GM12874 (cell line): ENCODE results near the gene ZNF212.

ENCODE experiments used
- TF ChIP-seq, protein P1 (sequence below): IDR thresholded peaks from 2 replicates; pipeline ENCODE4 v1.5.1; 2011; ENCODE audit warnings: low read depth, mild to moderate bottlenecking, control low read depth, low read length, moderate library complexity; ENCODE audit not compliant: insufficient read depth

Gene ZNF212

DNA sequence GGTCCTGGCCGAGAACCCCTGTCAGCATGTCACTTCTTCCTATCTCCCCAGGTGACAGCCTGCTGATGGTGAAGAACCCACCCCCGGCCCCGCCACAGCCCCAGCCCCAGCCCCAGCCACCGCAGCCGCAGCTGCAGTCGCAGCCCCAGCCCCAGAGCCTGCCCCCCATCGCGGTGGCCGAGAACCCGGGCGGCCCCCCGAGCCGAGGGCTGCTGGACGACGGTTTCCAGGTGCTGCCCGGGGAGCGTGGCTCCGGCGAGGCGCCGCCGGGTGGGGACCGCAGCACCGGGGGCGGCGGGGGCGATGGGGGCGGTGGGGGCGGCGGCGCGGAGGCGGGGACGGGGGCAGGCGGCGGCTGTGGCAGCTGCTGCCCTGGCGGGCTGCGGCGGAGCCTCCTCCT, 15.7 kb upstream of the ZNF212 start:
- TF ChIP-seq, protein P1, sequence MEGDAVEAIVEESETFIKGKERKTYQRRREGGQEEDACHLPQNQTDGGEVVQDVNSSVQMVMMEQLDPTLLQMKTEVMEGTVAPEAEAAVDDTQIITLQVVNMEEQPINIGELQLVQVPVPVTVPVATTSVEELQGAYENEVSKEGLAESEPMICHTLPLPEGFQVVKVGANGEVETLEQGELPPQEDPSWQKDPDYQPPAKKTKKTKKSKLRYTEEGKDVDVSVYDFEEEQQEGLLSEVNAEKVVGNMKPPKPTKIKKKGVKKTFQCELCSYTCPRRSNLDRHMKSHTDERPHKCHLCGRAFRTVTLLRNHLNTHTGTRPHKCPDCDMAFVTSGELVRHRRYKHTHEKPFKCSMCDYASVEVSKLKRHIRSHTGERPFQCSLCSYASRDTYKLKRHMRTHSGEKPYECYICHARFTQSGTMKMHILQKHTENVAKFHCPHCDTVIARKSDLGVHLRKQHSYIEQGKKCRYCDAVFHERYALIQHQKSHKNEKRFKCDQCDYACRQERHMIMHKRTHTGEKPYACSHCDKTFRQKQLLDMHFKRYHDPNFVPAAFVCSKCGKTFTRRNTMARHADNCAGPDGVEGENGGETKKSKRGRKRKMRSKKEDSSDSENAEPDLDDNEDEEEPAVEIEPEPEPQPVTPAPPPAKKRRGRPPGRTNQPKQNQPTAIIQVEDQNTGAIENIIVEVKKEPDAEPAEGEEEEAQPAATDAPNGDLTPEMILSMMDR: no peak

DNA sequence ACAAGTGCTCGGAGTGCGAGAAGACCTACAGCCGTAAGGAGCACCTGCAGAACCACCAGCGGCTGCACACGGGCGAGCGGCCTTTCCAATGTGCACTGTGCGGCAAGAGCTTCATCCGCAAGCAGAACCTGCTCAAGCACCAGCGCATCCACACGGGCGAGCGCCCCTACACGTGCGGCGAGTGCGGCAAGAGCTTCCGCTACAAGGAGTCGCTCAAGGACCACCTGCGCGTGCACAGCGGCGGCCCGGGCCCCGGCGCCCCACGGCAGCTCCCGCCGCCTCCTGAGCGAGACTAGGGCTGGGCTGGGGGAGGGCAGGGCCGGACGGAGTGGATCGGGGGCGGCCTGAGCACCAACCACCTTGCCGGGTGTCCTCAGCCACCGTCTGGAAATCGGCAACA, 15.1 kb upstream of the ZNF212 start:
- TF ChIP-seq, protein P1: no peak

DNA sequence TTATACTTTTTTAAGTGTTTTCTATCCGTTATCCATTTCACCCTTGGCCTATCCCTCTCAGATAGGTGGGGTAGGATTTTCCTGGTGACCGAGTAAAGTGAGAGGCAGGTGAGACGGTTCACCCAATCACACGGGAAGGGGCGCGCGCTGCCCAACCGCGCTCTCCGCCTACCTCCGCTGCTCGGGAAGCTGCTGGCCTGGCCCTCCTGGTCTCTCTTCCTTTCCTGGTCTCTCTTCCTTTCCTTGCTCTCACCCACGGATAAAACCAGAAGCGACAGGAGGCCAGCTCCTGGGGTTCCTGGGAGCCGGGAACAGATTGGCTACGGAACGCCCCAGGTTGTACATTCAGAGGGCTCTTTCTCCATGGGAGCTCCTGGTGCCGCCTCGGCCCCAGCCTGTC, 14.3 kb upstream of the ZNF212 start:
- TF ChIP-seq, protein P1: no peak

DNA sequence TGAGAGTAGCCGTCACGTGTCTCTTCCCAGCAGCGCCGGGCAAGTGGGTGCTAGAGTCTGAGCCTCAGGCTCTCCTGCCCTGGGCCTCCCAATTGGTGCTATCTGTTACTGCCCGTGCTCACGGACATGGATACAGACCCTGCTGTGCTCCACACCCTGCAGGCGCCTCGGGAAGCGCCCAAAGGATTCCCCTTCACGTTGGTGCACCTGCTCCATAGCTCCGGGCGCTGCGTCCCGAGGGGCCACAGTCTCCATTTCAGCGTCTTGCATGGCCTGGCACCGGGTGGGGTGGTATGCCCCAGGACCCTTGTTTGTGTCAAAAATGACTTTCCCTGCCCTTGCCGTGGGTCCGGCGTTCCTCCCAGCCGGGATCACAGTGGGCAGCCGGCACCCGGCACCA, 13.8 kb upstream of the ZNF212 start:
- TF ChIP-seq, protein P1: no peak

DNA sequence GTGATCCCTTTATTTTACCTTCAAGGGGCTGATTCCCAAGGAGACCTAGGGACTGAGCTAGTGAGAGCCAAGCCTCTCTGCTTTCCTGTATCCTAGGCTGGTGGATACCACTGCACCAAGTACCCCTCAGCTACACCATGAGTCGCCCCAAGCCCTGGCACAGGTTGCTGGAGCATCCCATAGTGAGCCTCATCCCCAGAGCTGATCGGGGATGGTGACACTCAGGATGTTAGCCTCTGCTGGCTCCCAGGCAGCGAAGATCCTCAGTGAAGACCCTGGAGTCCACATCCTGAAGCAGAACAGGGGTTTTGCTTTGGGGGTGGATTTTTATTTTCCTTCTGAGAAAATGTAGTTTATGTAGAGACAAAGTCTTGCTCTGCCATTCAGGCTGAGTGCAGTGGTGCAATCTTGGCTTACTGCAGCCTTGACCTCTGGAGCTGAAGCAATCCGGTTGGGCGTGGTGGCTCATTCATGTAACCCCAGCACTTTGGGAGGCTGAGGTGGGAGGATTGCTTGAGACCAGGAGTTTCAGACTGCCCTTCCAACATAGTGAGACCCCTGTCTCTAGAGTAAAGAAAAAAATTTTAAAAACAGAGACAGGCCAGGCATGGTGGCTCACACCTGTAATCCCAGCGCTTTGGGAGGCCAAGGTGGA, 12.5 kb upstream of the ZNF212 start:
- TF ChIP-seq, protein P1: no peak

DNA sequence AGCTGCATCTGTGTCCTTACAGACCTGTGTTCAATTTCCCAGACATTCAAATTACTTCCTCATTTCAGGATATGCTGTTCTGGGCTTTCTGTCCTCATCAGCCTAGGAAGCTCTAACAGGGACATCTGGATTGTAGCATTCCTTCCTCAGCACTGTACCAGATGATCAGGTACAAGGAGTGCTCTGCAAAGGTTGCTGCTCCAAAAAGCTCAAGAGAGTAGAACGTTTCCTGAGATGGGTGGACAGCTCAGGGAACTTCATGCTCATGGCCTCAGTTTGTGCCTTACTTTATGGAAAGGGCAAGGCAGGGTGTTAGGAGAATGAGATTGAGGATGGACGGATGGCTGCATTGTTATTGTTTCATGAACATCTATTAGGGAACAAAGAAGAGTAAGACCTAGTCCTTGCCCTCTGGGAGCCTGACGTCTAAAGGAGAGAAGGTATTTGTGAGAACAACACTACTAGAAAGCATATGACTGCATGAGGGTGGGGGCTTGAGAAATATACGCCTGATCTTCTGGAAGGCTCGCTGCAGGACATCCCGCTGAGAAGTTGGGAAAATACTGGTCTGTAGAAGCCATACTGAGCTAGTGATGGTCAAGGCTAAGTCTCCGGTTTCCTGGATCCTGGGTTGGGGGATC, 10.5 kb upstream of the ZNF212 start:
- TF ChIP-seq, protein P1: no peak

DNA sequence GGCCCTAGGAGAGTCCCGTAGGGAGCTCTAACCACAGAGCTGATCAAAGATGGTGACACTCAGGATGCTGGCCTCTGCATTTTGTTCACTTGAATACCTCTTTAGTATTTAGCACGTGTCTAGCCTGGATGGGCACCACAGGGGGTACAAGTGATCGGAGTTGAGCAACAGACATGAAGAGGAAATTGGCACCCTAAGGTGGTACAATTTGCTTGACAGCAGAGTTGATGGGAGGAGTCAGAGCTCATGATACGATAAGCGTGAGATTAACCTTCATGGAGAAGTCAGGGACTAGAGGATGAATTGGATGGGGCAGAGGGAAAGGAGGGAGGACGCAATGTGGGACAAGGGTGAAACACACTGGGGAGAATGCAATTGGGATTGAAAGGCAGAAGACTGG, 9.9 kb upstream of the ZNF212 start:
- TF ChIP-seq, protein P1: no peak
